ENCODE measurements around the gene WNT9A. TPM values are rescaled to one million over a fixed set of nuclear protein-coding genes. Genes with fewer than 3 reads are reported as not detected.

Gene WNT9A
- total RNA-seq, 2 donors from 2014 or later = 1.4 to 2.0 TPM

DNA sequence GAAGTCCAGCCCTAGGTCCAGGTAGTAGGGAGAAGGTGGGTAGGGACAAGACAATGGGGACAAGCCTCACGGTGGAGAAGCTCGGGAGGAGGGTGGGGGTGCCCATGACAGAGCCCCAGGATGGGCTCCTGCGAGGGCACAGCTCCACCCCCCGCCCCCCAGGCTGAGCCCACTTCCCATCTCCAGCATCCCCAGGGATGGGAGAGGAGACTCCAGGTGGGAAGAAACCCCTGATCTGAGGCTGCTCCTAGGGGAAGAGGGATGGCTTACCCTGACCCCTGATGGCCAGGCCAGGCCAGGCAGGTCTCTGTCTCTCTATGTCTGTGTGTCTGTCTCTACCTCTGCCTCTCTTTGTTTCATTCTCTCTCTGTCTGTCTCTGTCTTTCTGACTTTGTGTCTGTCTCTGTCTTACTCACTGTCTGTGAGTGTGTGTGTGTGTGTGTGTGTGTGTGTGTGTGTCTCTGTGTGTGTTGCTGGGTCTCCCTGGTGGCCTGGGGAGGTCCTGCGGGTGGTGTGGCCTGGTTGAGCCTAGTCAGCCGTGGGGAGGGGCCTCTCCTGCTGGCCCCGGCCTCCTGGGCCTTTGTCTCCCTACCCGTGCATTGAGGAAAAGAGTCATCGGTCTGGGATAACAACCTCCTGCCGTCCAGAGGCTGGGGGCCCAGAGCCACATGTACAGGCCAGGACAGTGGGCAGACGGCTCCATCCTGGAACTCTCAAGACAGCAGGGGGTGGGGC lies 45.7 kb downstream of the WNT9A start:
- 78% methylated on average over 11 of the region's 11 CpGs for WGBS
- H3K4me3 ChIP-seq = no peak overlapping the region
- H3K9me3 ChIP-seq = no peaks in the 10 kb centered on the region
- intact Hi-C loops (cut with DNase I) = no loop called here
- no peak for DNase-seq (ENCODE audit: low spot score)
- no peak overlapping the region for H3K27ac ChIP-seq
- H3K36me3 ChIP-seq = no peaks in the 10 kb centered on the region
- TF ChIP-seq POLR2A (IDR thresholded peaks at IDR 0.05) (no peak), POLR2AphosphoS5 (IDR thresholded peaks at IDR 0.05) (no peak)
- TF ChIP-seq, protein P1, sequence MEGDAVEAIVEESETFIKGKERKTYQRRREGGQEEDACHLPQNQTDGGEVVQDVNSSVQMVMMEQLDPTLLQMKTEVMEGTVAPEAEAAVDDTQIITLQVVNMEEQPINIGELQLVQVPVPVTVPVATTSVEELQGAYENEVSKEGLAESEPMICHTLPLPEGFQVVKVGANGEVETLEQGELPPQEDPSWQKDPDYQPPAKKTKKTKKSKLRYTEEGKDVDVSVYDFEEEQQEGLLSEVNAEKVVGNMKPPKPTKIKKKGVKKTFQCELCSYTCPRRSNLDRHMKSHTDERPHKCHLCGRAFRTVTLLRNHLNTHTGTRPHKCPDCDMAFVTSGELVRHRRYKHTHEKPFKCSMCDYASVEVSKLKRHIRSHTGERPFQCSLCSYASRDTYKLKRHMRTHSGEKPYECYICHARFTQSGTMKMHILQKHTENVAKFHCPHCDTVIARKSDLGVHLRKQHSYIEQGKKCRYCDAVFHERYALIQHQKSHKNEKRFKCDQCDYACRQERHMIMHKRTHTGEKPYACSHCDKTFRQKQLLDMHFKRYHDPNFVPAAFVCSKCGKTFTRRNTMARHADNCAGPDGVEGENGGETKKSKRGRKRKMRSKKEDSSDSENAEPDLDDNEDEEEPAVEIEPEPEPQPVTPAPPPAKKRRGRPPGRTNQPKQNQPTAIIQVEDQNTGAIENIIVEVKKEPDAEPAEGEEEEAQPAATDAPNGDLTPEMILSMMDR (IDR thresholded peaks at IDR 0.05) = no peak
- H3K27me3 ChIP-seq (replicated peaks; ENCODE audit: insufficient read depth) = no peaks in the 10 kb centered on the region
- no peaks in the 10 kb centered on the region for H3K4me1 ChIP-seq (replicated peaks)

DNA sequence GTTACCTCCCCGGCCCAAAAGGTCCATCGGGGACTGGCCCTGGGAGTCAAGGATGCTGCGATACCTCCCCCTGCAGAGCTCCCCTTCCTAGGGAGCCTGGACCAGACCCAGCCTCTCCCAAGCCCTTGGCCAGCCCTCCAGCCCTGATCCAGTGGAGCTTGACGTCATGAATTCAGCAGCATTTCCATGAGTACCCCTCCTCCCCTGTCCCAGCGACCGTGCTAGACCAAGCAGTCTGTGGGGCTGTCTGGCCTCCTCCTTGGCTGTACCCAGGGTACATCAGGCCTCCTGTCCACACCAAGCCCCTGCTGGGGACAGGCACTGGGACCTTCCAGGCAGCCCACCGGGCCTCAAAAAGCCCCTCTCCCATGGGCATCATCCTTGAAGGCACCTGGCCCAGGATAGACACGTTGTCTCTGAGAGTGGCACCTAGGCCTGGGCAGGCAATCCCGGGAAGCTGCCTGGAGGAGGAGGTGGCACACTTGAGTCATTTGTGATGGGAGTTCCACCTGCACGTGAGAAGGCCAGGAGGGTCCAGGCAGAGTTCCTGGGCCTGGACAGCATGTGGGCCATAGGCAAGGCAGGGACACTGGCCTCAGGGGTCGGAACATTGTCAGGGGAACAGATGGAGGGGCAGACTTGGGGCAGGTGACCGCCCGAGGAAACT lies 46.4 kb downstream of the WNT9A start:
- no peak for DNase-seq (ENCODE audit: low spot score)

DNA sequence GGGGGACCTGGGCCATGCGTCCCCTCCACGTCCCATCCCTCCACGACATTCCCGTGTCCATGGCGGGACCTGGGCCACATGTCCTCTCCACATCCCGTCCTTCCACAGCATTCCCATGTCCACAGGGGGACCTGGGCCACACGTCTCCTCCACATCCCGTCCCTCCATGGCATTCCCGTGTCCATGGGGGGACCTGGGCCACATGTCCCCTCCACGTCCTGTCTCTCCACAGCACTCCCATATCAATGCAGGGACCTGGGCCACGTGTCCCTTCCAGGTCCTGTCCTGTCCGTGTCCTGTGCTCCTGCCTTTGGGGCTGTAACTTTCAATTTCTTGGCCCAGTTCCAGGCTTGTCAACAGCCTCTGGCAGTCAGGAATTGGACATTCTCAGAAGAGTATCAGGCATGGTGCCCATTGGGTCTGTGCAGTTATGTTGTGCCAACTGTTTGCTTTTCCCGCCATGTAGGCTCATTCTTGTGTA lies 47.1 kb downstream of the WNT9A start:
- intact Hi-C loops (cut with DNase I) = no loop called here
- H3K27ac ChIP-seq = no peak overlapping the region
- H3K4me1 ChIP-seq (replicated peaks) = no peaks in the 10 kb centered on the region
- no peaks in the 10 kb centered on the region for H3K36me3 ChIP-seq
- DNase-seq (ENCODE audit: low spot score) = no peak
- H3K4me3 ChIP-seq = no peak overlapping the region
- H3K9me3 ChIP-seq = no peaks in the 10 kb centered on the region
- H3K27me3 ChIP-seq (replicated peaks; ENCODE audit: insufficient read depth) = no peaks in the 10 kb centered on the region
- WGBS = 86% methylated on average over 13 of the region's 13 CpGs
- TF ChIP-seq POLR2A (IDR thresholded peaks at IDR 0.05) (no peak), POLR2AphosphoS5 (IDR thresholded peaks at IDR 0.05) (no peak)
- TF ChIP-seq, protein P1 (IDR thresholded peaks at IDR 0.05) = no peak

More for the DNA sequence above, 46.4 kb downstream of the WNT9A start:
- no peaks in the 10 kb centered on the region for H3K9me3 ChIP-seq
- intact Hi-C loops (cut with DNase I) = no loop called here
- no peaks in the 10 kb centered on the region for H3K4me1 ChIP-seq (replicated peaks)
- TF ChIP-seq POLR2A (IDR thresholded peaks at IDR 0.05) (no peak), POLR2AphosphoS5 (IDR thresholded peaks at IDR 0.05) (no peak)
- TF ChIP-seq, protein P1 (IDR thresholded peaks at IDR 0.05) = no peak
- 90% methylated on average over 13 of the region's 13 CpGs for WGBS
- H3K36me3 ChIP-seq = no peaks in the 10 kb centered on the region
- no peaks in the 10 kb centered on the region for H3K27me3 ChIP-seq (replicated peaks; ENCODE audit: insufficient read depth)
- H3K27ac ChIP-seq = no peak overlapping the region
- H3K4me3 ChIP-seq = no peak overlapping the region

GRCh38 chr1:227899820-227900449 lies 47.8 kb downstream of the WNT9A start:
- H3K4me1 ChIP-seq (replicated peaks) = no peaks in the 10 kb centered on the region
- DNase-seq (ENCODE audit: low spot score) = no peak
- 86% methylated on average over 18 of the region's 18 CpGs for WGBS
- H3K36me3 ChIP-seq = no peaks in the 10 kb centered on the region
- no peak overlapping the region for H3K4me3 ChIP-seq
- no peaks in the 10 kb centered on the region for H3K27me3 ChIP-seq (replicated peaks; ENCODE audit: insufficient read depth)
- no peak overlapping the region for H3K27ac ChIP-seq
- no peaks in the 10 kb centered on the region for H3K9me3 ChIP-seq
- intact Hi-C loops (cut with DNase I) = no loop called here
- TF ChIP-seq POLR2AphosphoS5 (IDR thresholded peaks at IDR 0.05) = no peak
- TF ChIP-seq, protein P1 (IDR thresholded peaks at IDR 0.05) = no peak
- no peak for TF ChIP-seq POLR2A (IDR thresholded peaks at IDR 0.05)
